Breast epithelium (tissue), 3 donors: ENCODE data around the gene CMTM3.

Experiments used
- POLR2A ChIP-seq: fragments of 450-650 bp; IDR thresholded peaks from one replicate; pipeline ENCODE4 v1.6.1; 2016; ENCODE audit warnings: antibody characterized with exemption, mild to moderate bottlenecking, moderate library complexity
- TF ChIP-seq, protein P1 (sequence below), 3 donors: fragments of 450-650 bp; IDR thresholded peaks; one replicate each; pipeline ENCODE4 v1.5.1; 2016 to 2017; ENCODE audit warnings: antibody characterized with exemption in 3 of 3, mild to moderate bottlenecking in 3 of 3, moderate library complexity in 3 of 3

DNA sequence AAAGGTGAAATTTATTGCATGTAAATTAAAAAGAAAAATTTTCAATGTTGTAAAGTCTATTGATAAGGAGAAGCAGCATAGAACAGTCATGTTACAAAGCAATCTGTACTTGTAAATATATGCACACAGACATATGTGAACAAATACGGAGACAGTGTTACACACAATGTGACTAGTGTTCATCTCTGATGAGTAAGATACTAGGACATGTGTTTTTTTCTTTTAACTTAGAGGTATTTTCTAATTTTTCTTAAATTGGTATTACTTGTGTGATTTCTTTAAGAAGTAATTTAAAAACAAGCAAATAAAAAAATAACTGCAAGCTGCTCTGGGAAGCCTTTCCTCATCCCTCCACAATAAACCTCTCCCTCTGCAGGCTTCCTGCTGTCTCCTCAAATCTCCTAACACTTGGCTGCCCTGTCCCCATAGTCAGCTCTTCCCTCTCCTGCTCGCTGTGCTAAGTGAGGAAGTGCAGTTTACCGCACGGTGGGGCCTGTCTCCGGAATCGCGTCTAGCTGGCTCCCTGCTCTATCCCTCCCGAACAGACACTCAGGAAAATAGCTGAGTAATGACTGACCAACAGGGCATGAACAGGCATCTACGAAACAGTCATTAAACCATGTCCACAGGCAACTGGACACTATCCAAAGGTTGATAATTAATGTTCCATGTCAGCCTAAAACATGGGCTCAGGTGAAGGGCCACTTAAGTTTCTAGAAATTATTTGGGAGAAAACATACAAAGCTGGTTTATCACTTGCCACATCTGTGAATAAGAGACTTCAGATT lies 56.1 kb downstream of the CMTM3 start:
- TF ChIP-seq, protein P1, sequence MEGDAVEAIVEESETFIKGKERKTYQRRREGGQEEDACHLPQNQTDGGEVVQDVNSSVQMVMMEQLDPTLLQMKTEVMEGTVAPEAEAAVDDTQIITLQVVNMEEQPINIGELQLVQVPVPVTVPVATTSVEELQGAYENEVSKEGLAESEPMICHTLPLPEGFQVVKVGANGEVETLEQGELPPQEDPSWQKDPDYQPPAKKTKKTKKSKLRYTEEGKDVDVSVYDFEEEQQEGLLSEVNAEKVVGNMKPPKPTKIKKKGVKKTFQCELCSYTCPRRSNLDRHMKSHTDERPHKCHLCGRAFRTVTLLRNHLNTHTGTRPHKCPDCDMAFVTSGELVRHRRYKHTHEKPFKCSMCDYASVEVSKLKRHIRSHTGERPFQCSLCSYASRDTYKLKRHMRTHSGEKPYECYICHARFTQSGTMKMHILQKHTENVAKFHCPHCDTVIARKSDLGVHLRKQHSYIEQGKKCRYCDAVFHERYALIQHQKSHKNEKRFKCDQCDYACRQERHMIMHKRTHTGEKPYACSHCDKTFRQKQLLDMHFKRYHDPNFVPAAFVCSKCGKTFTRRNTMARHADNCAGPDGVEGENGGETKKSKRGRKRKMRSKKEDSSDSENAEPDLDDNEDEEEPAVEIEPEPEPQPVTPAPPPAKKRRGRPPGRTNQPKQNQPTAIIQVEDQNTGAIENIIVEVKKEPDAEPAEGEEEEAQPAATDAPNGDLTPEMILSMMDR (IDR thresholded peaks at IDR 0.05), result peak in 1 of 3 donors; percentile 21
- no peak for TF ChIP-seq POLR2A
